Liver (tissue), 9 donors: ENCODE results near the gene DSEL. TPM values are rescaled to one million over a fixed set of nuclear protein-coding genes. Genes with fewer than 3 reads are reported as not detected.

Source experiments
- DNase-seq: peaks from one replicate; pipeline ENCODE4 v3.0.0-alpha.2; 2017; ENCODE audit warnings: low spot score
- H3K27ac ChIP-seq, 2 donors: one replicate each; pipeline ENCODE4 v1.7.0; 2013; ENCODE audit warnings: inconsistent platforms in 2 of 2, low read length in 2 of 2, control low read depth in 1 of 2, low read depth in 1 of 2, mild to moderate bottlenecking in 1 of 2
- H3K27me3 ChIP-seq, 4 donors: one replicate each; pipeline versions ENCODE4 v1.6.1 to v1.7.0; 2013; ENCODE audit warnings: low read length in 3 of 4, inconsistent platforms in 1 of 4, mild to moderate bottlenecking in 1 of 4, moderate library complexity in 1 of 4; ENCODE audit not compliant: control insufficient read depth in 4 of 4, insufficient read depth in 4 of 4
- H3K36me3 ChIP-seq, 4 donors: one replicate each; pipeline versions ENCODE4 v1.6.1 to v1.7.0; 2013; ENCODE audit warnings: low read length in 3 of 4, mild to moderate bottlenecking in 3 of 4, low read depth in 1 of 4, moderate library complexity in 1 of 4; ENCODE audit not compliant: control insufficient read depth in 4 of 4, insufficient read depth in 3 of 4
- H3K4me1 ChIP-seq, 4 donors: one replicate each; pipeline versions ENCODE4 v1.6.1 to v1.7.0; 2013; ENCODE audit warnings: low read length in 3 of 4, mild to moderate bottlenecking in 3 of 4, moderate library complexity in 1 of 4; ENCODE audit not compliant: control insufficient read depth in 4 of 4, insufficient read depth in 4 of 4
- H3K4me3 ChIP-seq, 3 donors: one replicate each; pipeline versions ENCODE4 v1.6.1 to v1.7.0; 2013; ENCODE audit warnings: low read length in 3 of 3, control low read depth in 1 of 3, low read depth in 1 of 3, mild to moderate bottlenecking in 1 of 3
- H3K9ac ChIP-seq, 2 donors: one replicate each; pipeline ENCODE4 v1.7.0; 2013; ENCODE audit warnings: low read length in 2 of 2, mild to moderate bottlenecking in 2 of 2, moderate library complexity in 2 of 2, control low read depth in 1 of 2, low read depth in 1 of 2
- H3K9me3 ChIP-seq, 4 donors: one replicate each; pipeline versions ENCODE4 v1.6.1 to v1.7.0; 2013; ENCODE audit warnings: low read length in 3 of 4; ENCODE audit not compliant: control insufficient read depth in 4 of 4
- ATF3 ChIP-seq: IDR thresholded peaks from 2 replicates; pipeline ENCODE4 v1.6.1; 2016; ENCODE audit warnings: antibody characterized with exemption
- CTCF ChIP-seq: fragments of 150-350 bp; IDR thresholded peaks from 2 replicates; pipeline ENCODE4 v1.5.1; 2017; ENCODE audit warnings: improper control_type of control experiment, low read depth, low read length; ENCODE audit not compliant: missing input control
- EGR1 ChIP-seq, 2 donors: IDR thresholded peaks; 2 replicates each; pipeline ENCODE4 v1.6.1; 2016 to 2018; ENCODE audit warnings: antibody characterized with exemption in 2 of 2, low read depth in 2 of 2
- FOXA1 ChIP-seq: IDR thresholded peaks from 2 replicates; pipeline ENCODE4 v1.6.1; 2016; ENCODE audit warnings: antibody characterized with exemption
- FOXA2 ChIP-seq: IDR thresholded peaks from 2 replicates; pipeline ENCODE4 v1.6.1; 2016; ENCODE audit warnings: antibody characterized with exemption
- GABPA ChIP-seq, 2 donors: IDR thresholded peaks in 1 of 2; conservative IDR thresholded peaks in 1 of 2; 2 replicates each; pipeline ENCODE4 v1.6.1; 2016; ENCODE audit warnings: antibody characterized with exemption in 2 of 2, mild to moderate bottlenecking in 1 of 2, moderate library complexity in 1 of 2
- HNF4A ChIP-seq, 2 donors: conservative IDR thresholded peaks; 2 replicates each; pipeline ENCODE4 v1.6.1; 2016; ENCODE audit warnings: antibody characterized with exemption in 2 of 2, mild to moderate bottlenecking in 2 of 2
- HNF4G ChIP-seq: IDR thresholded peaks from 2 replicates; pipeline ENCODE4 v1.6.1; 2016; ENCODE audit warnings: antibody characterized with exemption
- JUND ChIP-seq, 2 donors: IDR thresholded peaks; 2 replicates each; pipeline ENCODE4 v1.6.1; 2016; ENCODE audit warnings: antibody characterized with exemption in 2 of 2
- MAX ChIP-seq: IDR thresholded peaks from 2 replicates; pipeline ENCODE4 v1.6.1; 2016; ENCODE audit warnings: antibody characterized with exemption
- NR2F2 ChIP-seq: IDR thresholded peaks from 2 replicates; pipeline ENCODE4 v1.6.1; 2016; ENCODE audit warnings: antibody characterized with exemption
- RAD21 ChIP-seq, 2 donors: IDR thresholded peaks; 2 replicates each; pipeline ENCODE4 v1.6.1; 2016; ENCODE audit warnings: antibody characterized with exemption in 2 of 2, mild to moderate bottlenecking in 2 of 2
- REST ChIP-seq: IDR thresholded peaks from 2 replicates; pipeline ENCODE4 v1.6.1; 2016; ENCODE audit warnings: antibody characterized with exemption, mild to moderate bottlenecking
- RXRA ChIP-seq, 2 donors: IDR thresholded peaks; 2 replicates each; pipeline ENCODE4 v1.6.1; 2017 to 2018; ENCODE audit warnings: antibody characterized with exemption in 2 of 2, mild to moderate bottlenecking in 1 of 2
- SP1 ChIP-seq: IDR thresholded peaks from 2 replicates; pipeline ENCODE4 v1.6.1; 2018; ENCODE audit warnings: antibody characterized with exemption, mild to moderate bottlenecking
- TAF1 ChIP-seq: conservative IDR thresholded peaks from 2 replicates; pipeline ENCODE4 v1.6.1; 2016; ENCODE audit warnings: antibody characterized with exemption, mild to moderate bottlenecking
- YY1 ChIP-seq: IDR thresholded peaks from 2 replicates; pipeline ENCODE4 v1.6.1; 2016; ENCODE audit warnings: antibody characterized with exemption, mild to moderate bottlenecking
- ZBTB33 ChIP-seq: IDR thresholded peaks from 2 replicates; pipeline ENCODE4 v1.6.1; 2016; ENCODE audit warnings: antibody characterized with exemption
- WGBS: extraction: QIAGEN DNeasy Blood & Tissue Kit; methylation state at CpG from one replicate; pipeline ENCODE4 v1.1.7; 2013; 5-methylcytosine and 5-hydroxymethylcytosine counted together
- polyA plus RNA-seq, 2 donors: library from polyadenylated mRNA; stranded (reverse) in 1 of 2; unstranded in 1 of 2; fragments of 200-250 nt in 1 of 2; fragments of >200 nt in 1 of 2; fragmentation: Nextera tagmentation in 1 of 2; extraction: Ambion mirVana in 1 of 2; gene quantifications; one replicate each; pipeline versions ENCODE4 v1.2.1 to v1.2.3, GENCODE V29; 2013 to 2015
- total RNA-seq, 2 donors: library from RNA; depleted of rRNA; stranded (reverse); fragments of >200 nt; gene quantifications; one replicate each; pipeline ENCODE4 v1.2.3, GENCODE V29; 2014
- donor health status: healthy.
- donor health status: healthy.
- donor health status: healthy.
- donor health status: healthy.
- donor health status: healthy.

The DSEL gene
- total and polyA plus RNA-seq, 4 donors, result 1.7 to 4.9 (median 3.4) TPM

GRCh38 chr18:67486534-67486933, 30.0 kb downstream of the DSEL start:
- TF ChIP-seq MAX (no peak), ZBTB33 (no peak), HNF4A (conservative IDR thresholded peaks at IDR 0.05) (no peak), TAF1 (no peak), FOXA1 (no peak), FOXA2 (no peak), GABPA (IDR thresholded peaks at IDR 0.05 in 1 of 2, conservative IDR thresholded peaks at IDR 0.05 in 1 of 2) (no peak), EGR1 (IDR thresholded peaks at IDR 0.05; ENCODE audit: low read depth in 2 of 2) (no peak), CTCF (no peak), ATF3 (no peak), RXRA (IDR thresholded peaks at IDR 0.05) (no peak), HNF4G (no peak), YY1 (no peak), NR2F2 (no peak), JUND (IDR thresholded peaks at IDR 0.05) (no peak), SP1 (no peak), REST (no peak), RAD21 (IDR thresholded peaks at IDR 0.05) (no peak)
- no peak overlapping the region for H3K27ac ChIP-seq

GRCh38 chr18:67485655-67486054, 30.9 kb downstream of the DSEL start:
- Histone ChIP-seq H3K27ac (no peak overlapping the region), H3K27me3 (no peaks in the 10 kb centered on the region), H3K4me3 (no peak overlapping the region), H3K36me3 (no peaks in the 10 kb centered on the region), H3K9me3 (no peaks in the 10 kb centered on the region), H3K4me1 (no peaks in the 10 kb centered on the region), H3K9ac (no peak overlapping the region)
- DNase-seq, result no peak
- 94% methylated on average over 3 of the region's 3 CpGs for WGBS
- TF ChIP-seq CTCF (no peak), JUND (IDR thresholded peaks at IDR 0.05) (no peak), FOXA1 (no peak), RAD21 (IDR thresholded peaks at IDR 0.05) (no peak), EGR1 (IDR thresholded peaks at IDR 0.05; ENCODE audit: low read depth in 2 of 2) (no peak), GABPA (IDR thresholded peaks at IDR 0.05 in 1 of 2, conservative IDR thresholded peaks at IDR 0.05 in 1 of 2) (no peak), ZBTB33 (no peak), HNF4G (no peak), RXRA (IDR thresholded peaks at IDR 0.05) (no peak), YY1 (no peak), NR2F2 (no peak)

More at GRCh38 chr18:67486534-67486933, 30.0 kb downstream of the DSEL start:
- Histone ChIP-seq H3K36me3 (no peaks in the 10 kb centered on the region), H3K27me3 (no peaks in the 10 kb centered on the region), H3K4me3 (no peak overlapping the region), H3K9me3 (no peaks in the 10 kb centered on the region), H3K9ac (no peak overlapping the region), H3K4me1 (no peaks in the 10 kb centered on the region)
- DNase-seq, result no peak
